HG03354 (cell line): ENCODE measurements around the gene GPX5.

ENCODE experiments used
- ATAC-seq: cut with Tn5 transposase; IDR thresholded peaks from one replicate; pipeline ENCODE4 v1.9.1; 2021; ENCODE audit warnings: mild to moderate bottlenecking; ENCODE audit not compliant: unreplicated experiment, poor library complexity, severe bottlenecking

GPX5 gene

DNA sequence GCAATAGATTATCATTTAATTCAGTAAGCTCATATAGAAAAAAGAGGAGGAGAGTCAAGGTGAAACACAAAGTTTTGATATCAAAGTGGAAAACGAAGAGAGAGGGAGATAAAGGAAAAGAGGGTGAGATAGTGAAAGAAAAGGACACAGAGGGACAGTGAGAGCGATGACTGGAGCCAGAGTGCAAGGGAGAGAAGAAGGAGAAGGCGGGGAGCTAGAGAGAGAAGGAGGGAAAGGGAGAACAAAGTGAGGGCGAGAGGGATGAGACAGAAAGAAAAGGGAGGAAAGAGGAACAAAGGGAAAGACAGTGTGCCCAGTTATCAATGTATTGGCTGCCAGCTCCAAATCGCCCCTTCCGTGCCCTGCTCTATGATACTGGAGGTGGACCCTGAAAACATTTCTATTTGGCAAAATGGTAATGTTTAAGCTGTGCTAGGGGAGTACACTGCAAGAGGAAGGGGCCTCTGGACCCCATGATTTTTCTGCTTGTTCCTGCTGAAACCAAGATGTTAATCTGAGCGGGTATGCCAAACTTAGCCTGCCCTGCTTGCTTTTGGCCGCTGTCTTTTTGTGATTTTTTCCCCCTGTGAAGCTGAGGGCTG, 27.8 kb downstream of the GPX5 start:
- ATAC-seq, result no peak

DNA sequence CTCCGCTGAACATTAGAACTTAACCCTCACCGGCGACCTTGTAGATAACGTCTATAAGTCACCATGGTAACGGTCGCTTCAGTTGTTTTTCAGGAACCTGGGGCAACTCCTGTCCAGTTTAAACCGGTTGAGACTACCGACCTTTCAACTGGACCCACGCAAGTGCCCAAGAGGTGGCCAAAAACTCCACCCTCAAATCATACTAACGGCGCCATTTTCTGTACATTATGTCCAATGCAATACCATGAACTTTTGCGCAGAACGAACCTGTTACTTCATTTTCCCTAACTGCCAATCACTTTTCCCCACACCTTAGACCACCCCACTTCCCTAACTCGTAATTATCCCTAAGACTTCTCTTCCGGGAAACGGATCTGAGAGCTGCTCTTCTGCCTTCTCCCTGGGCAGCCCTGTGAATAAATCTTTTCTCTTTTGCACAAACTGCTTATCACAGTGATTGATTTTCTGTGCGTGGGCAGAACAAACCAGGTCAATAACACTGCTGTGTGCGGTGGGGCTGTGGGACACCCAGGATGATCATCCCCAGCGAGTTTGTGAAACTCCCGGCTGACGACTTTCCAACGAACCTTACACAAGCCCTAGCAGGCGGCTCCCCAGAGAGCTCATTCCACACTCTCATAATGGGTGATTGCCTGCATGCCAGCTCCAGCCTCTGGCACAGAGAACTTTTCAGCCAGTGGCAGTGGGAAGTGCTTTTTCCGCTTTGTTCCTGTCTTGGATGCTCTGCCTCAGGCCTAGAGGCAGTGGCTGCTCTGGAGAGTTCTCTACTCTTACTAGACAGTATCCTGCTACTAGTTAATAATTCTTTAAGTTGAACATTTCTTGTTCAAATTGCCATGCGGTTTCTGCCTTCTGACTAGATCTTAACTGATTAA, 28.6 kb downstream of the GPX5 start:
- ATAC-seq, result no peak

DNA sequence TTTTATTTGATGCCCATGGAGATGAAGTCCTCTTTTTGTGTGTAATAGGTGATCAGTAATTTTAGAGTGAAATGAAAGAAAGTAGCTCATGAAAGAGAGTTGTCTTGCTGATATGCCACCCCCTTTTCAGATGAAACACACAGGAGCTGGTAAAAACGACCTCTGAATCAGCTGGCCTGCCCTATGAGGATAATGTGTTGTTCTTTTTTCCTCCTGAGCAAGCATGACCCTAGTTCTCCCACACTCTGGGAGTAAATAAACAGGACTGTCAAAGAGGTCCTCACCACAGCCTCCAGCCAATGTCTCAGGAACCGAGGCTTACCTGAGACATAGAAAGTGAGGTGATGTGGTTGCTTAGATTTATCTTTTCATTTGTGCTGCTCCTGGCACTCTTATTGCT, 29.5 kb downstream of the GPX5 start:
- ATAC-seq, result no peak

DNA sequence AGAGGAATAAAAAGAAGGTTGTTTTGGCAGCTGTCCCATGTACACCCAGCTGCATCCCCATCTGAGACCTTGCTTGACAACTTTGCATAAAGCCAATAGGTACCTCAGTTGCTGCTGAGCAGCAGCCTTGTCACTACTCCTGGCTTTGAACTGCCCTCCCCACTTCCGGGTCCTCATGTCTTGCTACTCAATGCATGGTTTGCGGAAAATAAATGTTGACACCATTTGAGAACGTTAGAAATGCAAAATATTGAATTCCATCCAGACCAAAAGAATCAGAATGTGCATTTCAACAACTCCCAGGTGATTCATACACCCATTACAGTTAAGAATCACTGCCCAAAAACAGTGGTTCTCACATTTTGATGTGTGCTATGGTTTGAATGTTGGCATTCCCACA, 32.9 kb downstream of the GPX5 start:
- ATAC-seq, result no peak

- ATAC-seq, result no peak
Measured at GRCh38 chr6:28563430-28564095, 37.9 kb downstream of the GPX5 start.

DNA sequence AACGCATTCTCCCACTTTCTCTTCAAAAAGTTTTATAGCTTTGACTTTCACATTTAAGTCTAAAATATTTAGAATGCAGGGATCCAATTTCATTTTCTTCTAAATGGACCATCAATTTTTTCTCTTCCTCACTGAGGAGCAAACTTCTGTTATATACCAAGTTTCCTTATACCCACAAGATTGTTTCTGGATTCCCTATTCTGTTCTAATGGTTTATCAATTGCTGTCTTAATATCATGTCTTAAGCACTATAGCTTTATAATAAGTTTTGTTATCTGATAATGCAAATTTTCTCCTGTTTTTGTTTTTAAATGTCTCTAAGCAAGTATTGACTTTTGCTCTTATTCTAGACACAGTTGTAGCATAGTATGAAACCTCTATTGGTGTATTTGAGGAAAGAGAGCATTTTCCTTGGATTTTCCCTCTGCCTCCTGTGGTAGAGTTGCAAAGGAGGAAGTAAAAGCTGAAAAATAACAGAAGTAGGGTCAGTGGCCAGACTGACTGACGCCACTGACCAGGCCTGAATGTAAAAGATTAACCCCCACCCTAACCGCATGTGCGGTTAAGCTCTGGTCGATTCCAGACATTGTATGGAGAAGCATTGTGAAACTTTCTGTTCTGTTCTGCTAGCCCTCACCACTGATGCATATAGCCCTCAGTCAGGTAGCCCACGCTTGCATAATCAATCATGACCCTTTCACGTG, 40.3 kb downstream of the GPX5 start:
- ATAC-seq, result no peak

- ATAC-seq, result no peak
Measured at GRCh38 chr6:28566527-28567252, 41.0 kb downstream of the GPX5 start.

GRCh38 chr6:28567506-28567905, 41.8 kb downstream of the GPX5 start:
- no peak for ATAC-seq

- no peak for ATAC-seq
Measured at GRCh38 chr6:28568515-28569108, 42.9 kb downstream of the GPX5 start.

DNA sequence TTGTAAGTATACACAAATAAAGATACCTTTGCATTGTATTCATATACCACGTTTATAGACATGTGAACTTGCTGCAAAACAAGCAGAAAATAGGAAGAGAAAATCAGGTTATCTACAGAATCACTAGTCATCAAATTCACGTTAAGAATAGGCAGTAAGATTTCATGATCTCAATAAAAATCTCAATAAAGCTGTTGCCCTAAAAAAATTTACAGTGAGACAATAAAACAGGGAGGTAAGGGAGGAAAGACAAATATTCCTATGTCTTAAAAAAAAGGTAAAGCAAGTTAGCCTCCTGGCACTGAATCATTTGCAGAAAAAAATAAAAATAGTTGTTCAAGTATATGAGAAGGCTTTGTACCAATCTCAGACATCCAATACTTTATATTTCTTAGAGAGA, 44.1 kb downstream of the GPX5 start:
- no peak for ATAC-seq

- no peak for ATAC-seq
Measured at GRCh38 chr6:28580475-28580874, 54.8 kb downstream of the GPX5 start.

GRCh38 chr6:28583463-28583862, 57.8 kb downstream of the GPX5 start:
- no peak for ATAC-seq
